Femur (tissue), 1 donor: ENCODE data around the gene ATP5F1A.
"Not testable (repeated sequence)": the region's sequence is repeated elsewhere in the genome, so short reads cannot be mapped to it uniquely, and the experiment has no call there.

ENCODE experiments used
- DNase-seq: peaks from one replicate; pipeline ENCODE4 v3.0.0-alpha.2; 2017

Gene ATP5F1A

GRCh38 chr18:46097801-46098615, at the start of gene ATP5F1A:
Gene ATP5F1A, minus strand, starts transcription at chr18:46098296. Its CDS starts 65 bp downstream, at chr18:46098231.
- peak; percentile 95 for DNase-seq

- DNase-seq: no peak
Observed at GRCh38 chr18:46141199-46141598, 43.1 kb upstream of the ATP5F1A start.

GRCh38 chr18:46140173-46140572, 42.1 kb upstream of the ATP5F1A start:
- DNase-seq: no peak

GRCh38 chr18:46134920-46135675, 37.0 kb upstream of the ATP5F1A start:
- no peak for DNase-seq

GRCh38 chr18:46133534-46133933, 35.4 kb upstream of the ATP5F1A start:
- no peak for DNase-seq

- DNase-seq: not testable (repeated sequence)
Observed at GRCh38 chr18:46130549-46130948, 32.5 kb upstream of the ATP5F1A start.

- no peak for DNase-seq
Observed at GRCh38 chr18:46130061-46130460, 32.0 kb upstream of the ATP5F1A start.

- not testable (repeated sequence) for DNase-seq
Observed at GRCh38 chr18:46126625-46127024, 28.5 kb upstream of the ATP5F1A start.

- no peak for DNase-seq
Observed at GRCh38 chr18:46113751-46114150, 15.7 kb upstream of the ATP5F1A start.

- no peak for DNase-seq
Observed at GRCh38 chr18:46110406-46110805, 12.3 kb upstream of the ATP5F1A start.

GRCh38 chr18:46109386-46109785, 11.3 kb upstream of the ATP5F1A start:
- no peak for DNase-seq

GRCh38 chr18:46104128-46104911, 6.2 kb upstream of the ATP5F1A start, which contains the start of gene HAUS1:
Gene HAUS1, plus strand, starts transcription at chr18:46104385. Its CDS starts 27 bp downstream, at chr18:46104412.
- peak; percentile 95 for DNase-seq

GRCh38 chr18:46099463-46099862, 1.4 kb upstream of the ATP5F1A start:
- no peak for DNase-seq

- no peak for DNase-seq
Observed at GRCh38 chr18:46098616-46098933, 479 bp upstream of the ATP5F1A start.

- DNase-seq: no peak
Observed at GRCh38 chr18:46097431-46097800, 680 bp downstream of the ATP5F1A start.

GRCh38 chr18:46096651-46097300, 1.3 kb downstream of the ATP5F1A start:
- DNase-seq: no peak

GRCh38 chr18:46095532-46095931, 2.6 kb downstream of the ATP5F1A start:
- no peak for DNase-seq

- DNase-seq: not testable (repeated sequence)
Observed at GRCh38 chr18:46088501-46088900, 9.6 kb downstream of the ATP5F1A start.

- DNase-seq: no peak
Observed at GRCh38 chr18:46084431-46084830, 13.7 kb downstream of the ATP5F1A start.

GRCh38 chr18:46080156-46080555, 17.9 kb downstream of the ATP5F1A start:
- DNase-seq: no peak

GRCh38 chr18:46079336-46079735, 18.8 kb downstream of the ATP5F1A start:
- no peak for DNase-seq

- peak; percentile 58 for DNase-seq
Observed at GRCh38 chr18:46073474-46074331, 24.4 kb downstream of the ATP5F1A start.
